Fibroblast of pulmonary artery (primary cell): Measurements from ENCODE around the gene PPARGC1A.

Source experiments
- DNase-seq: peaks from one replicate; pipeline ENCODE4 v3.0.0-alpha.2; 2010; ENCODE audit warnings: low read depth
- H3K4me3 ChIP-seq: replicated peaks from 2 replicates; pipeline ENCODE4 v1.5.1; 2011; ENCODE audit warnings: low read depth, mild to moderate bottlenecking, control low read depth, low read length, moderate library complexity
- CTCF ChIP-seq: IDR thresholded peaks from 2 replicates; pipeline ENCODE4 v1.5.1; 2011; ENCODE audit warnings: mild to moderate bottlenecking, control low read depth, low read length, inconsistent platforms; ENCODE audit errors: missing control alignments

Gene PPARGC1A

GRCh38 chr4:23861897-23862296 lies 27.9 kb downstream of the PPARGC1A start:
- no peak for TF ChIP-seq CTCF
- DNase-seq: no peak
- no peak overlapping the region for H3K4me3 ChIP-seq

- TF ChIP-seq CTCF: no peak
- DNase-seq: no peak
- H3K4me3 ChIP-seq: no peak overlapping the region
Measured at GRCh38 chr4:23860919-23861318, 28.9 kb downstream of the PPARGC1A start.

GRCh38 chr4:23857367-23857959 lies 32.4 kb downstream of the PPARGC1A start:
- H3K4me3 ChIP-seq: no peak overlapping the region
- TF ChIP-seq CTCF: peak; percentile 20
- DNase-seq: peak; percentile 36

- DNase-seq: no peak
- no peak for TF ChIP-seq CTCF
- H3K4me3 ChIP-seq: no peak overlapping the region
Measured at GRCh38 chr4:23856630-23857029, 33.2 kb downstream of the PPARGC1A start.

- TF ChIP-seq CTCF: no peak
- H3K4me3 ChIP-seq: no peak overlapping the region
- DNase-seq: no peak
Measured at GRCh38 chr4:23855912-23856605, 33.8 kb downstream of the PPARGC1A start.

GRCh38 chr4:23853986-23854660 lies 35.7 kb downstream of the PPARGC1A start:
- no peak for TF ChIP-seq CTCF
- no peak for DNase-seq
- H3K4me3 ChIP-seq: no peak overlapping the region
